Left renal pelvis (tissue), 4 donors: ENCODE results near the gene ADRM1. TPM values are rescaled to one million over a fixed set of nuclear protein-coding genes. Genes with fewer than 3 reads are reported as not detected.

Experiments used
- DNase-seq, 4 donors: peaks; one replicate each; pipeline ENCODE4 v3.0.0-alpha.2; 2013; ENCODE audit warnings: low read depth in 4 of 4, low spot score in 3 of 4
- polyA plus RNA-seq, 4 donors: library from polyadenylated mRNA; unstranded; fragments of 120-200 nt; gene quantifications; one replicate each; pipeline ENCODE4 v1.2.1, GENCODE V29; 2013; ENCODE audit not compliant: insufficient read length in 4 of 4

The ADRM1 gene
- polyA plus RNA-seq, 4 donors = 38.6 to 62.8 (median 43.8) TPM

- no peak for DNase-seq
Observed at GRCh38 chr20:62280303-62280702, 22.5 kb upstream of the ADRM1 start.

- DNase-seq = no peak
Observed at GRCh38 chr20:62281161-62281933, 21.4 kb upstream of the ADRM1 start.

GRCh38 chr20:62282103-62282502 is 20.7 kb upstream of the ADRM1 start:
- no peak for DNase-seq

- DNase-seq = no peak
Observed at GRCh38 chr20:62282877-62283503, 19.8 kb upstream of the ADRM1 start.

GRCh38 chr20:62284448-62284847 is 18.3 kb upstream of the ADRM1 start:
- DNase-seq = no peak

GRCh38 chr20:62285151-62285550 is 17.6 kb upstream of the ADRM1 start:
- no peak for DNase-seq

- DNase-seq = no peak
Observed at GRCh38 chr20:62285722-62286121, 17.1 kb upstream of the ADRM1 start.

GRCh38 chr20:62286493-62287064 is 16.2 kb upstream of the ADRM1 start:
- no peak for DNase-seq

- DNase-seq = no peak
Observed at GRCh38 chr20:62287129-62287528, 15.7 kb upstream of the ADRM1 start.

- no peak for DNase-seq
Observed at GRCh38 chr20:62287759-62288534, 14.8 kb upstream of the ADRM1 start.

GRCh38 chr20:62288535-62289105 is 14.2 kb upstream of the ADRM1 start:
- no peak for DNase-seq

GRCh38 chr20:62289131-62289530 is 13.7 kb upstream of the ADRM1 start:
- no peak for DNase-seq

GRCh38 chr20:62289898-62290297 is 12.9 kb upstream of the ADRM1 start:
- DNase-seq = no peak

GRCh38 chr20:62291251-62292066 is 11.3 kb upstream of the ADRM1 start:
- no peak for DNase-seq

- DNase-seq = no peak
Observed at GRCh38 chr20:62292108-62292507, 10.7 kb upstream of the ADRM1 start.

GRCh38 chr20:62293111-62293784 is 9.5 kb upstream of the ADRM1 start:
- DNase-seq = no peak

- no peak for DNase-seq
Observed at GRCh38 chr20:62293946-62294345, 8.9 kb upstream of the ADRM1 start.

GRCh38 chr20:62294516-62294915 is 8.3 kb upstream of the ADRM1 start:
- DNase-seq = no peak

- no peak for DNase-seq
Observed at GRCh38 chr20:62296724-62297448, 5.9 kb upstream of the ADRM1 start.
